GM12892 (cell line): ENCODE results near the gene ARL6IP1.
"Not testable (repeated sequence)": the region's sequence is repeated elsewhere in the genome, so short reads cannot be mapped to it uniquely, and the experiment has no call there.

Experiments
- DNase-seq: peaks from one replicate; pipeline ENCODE4 v3.0.0; 2011; ENCODE audit not compliant: insufficient read length
- FAIRE-seq: peaks from 2 replicates; lab custom pipeline; 2011; peaks lifted over from hg19 to GRCh38; lab: Jason Lieb, UNC
- POLR2A ChIP-seq: IDR thresholded peaks from 2 replicates; pipeline ENCODE4 v1.6.1; 2011; ENCODE audit warnings: low read depth, low read length, control low read depth
- POLR2AphosphoS5 ChIP-seq: IDR thresholded peaks from 2 replicates; pipeline ENCODE4 v1.6.1; 2011; ENCODE audit warnings: low read depth, low read length, control low read depth
- TAF1 ChIP-seq: IDR thresholded peaks from 2 replicates; pipeline ENCODE4 v1.6.1; 2011; ENCODE audit warnings: low read depth, mild to moderate bottlenecking, control low read depth, low read length, borderline replicate concordance

ARL6IP1 gene

DNA sequence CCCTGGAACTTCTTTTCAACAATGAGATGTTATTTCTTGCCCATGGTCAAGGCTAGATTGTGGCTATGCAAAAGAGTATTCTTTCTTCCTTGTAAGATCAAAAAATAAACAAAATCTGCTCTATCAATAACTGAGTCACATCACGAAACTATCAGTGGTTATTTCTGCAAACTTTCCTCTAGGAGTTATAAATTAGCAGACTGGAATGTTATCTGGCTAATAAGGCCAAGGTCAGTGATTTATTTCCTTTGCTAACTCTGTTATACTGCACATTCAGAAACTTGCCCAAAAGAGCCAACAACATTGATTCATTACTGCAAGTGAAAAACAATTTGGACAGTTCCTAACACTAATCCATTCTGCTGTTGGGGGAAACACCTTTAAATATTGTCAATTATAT, 5.0 kb downstream of the ARL6IP1 start:
- DNase-seq, result no peak
- no peak for FAIRE-seq
- TF ChIP-seq POLR2A (no peak), POLR2AphosphoS5 (no peak), TAF1 (no peak)

DNA sequence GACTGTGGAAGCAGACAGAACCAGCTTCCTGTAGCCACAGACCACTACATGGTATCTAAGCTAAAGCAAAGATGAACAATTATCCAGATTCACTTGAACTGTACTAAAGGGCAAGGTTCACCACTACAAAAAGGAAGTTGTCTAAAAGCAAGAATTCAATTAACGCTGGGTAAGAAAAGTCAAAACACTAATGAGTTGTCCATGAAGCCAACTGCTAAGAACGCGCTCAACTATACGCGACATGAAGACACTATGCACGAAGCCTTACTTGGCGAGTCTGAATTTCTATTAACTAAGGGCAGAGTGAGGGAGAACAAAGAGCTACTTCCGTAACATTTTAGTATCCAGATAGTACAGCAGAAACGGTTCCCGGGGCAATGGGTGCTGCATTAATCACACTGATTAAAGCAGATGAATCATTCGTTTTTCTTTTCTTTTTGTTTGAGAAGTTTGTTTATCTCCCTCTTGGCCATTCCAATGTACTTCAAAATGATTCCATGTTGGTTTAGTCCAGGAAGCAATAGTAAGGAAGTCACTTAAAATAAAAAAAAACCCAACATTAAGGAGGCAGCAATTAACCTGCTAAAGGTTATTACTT, 8.4 kb downstream of the ARL6IP1 start:
- TF ChIP-seq POLR2A, result peak; percentile 27; the same call in 1 of the 2 replicates
- TF ChIP-seq POLR2AphosphoS5, result no peak
- no peak for DNase-seq
- FAIRE-seq, result no peak

GRCh38 chr16:18789850-18790706, 11.3 kb downstream of the ARL6IP1 start, which contains the start of gene RPS15A:
TSS of gene RPS15A (minus strand) at chr16:18790334. CDS start at chr16:18789113, 1,221 bp downstream.
- FAIRE-seq, result peak; percentile 94

DNA sequence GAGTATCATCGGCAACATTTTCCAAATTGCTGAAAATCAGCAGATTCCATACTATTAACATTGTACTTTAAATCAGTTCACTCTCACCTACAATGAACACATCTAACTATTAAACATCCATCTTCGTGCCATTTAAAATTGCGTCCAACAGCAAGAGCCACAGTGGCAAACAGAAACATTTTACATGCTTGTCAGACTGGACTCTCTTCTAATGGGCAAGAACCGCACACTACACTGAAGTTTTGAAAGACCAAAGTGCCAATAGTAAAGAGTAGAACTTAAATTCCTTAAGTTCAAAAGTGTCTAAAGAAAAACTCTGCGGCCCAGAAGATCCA, 11.9 kb downstream of the ARL6IP1 start:
- no peak for FAIRE-seq
- TF ChIP-seq TAF1 (no peak), POLR2A (no peak), POLR2AphosphoS5 (no peak)
- DNase-seq, result no peak

More at GRCh38 chr16:18789850-18790706, 11.3 kb downstream of the ARL6IP1 start, which contains the start of gene RPS15A:
- DNase-seq, result peak; percentile 94
- TF ChIP-seq POLR2A (peak; percentile 99), TAF1 (peak; percentile 98), POLR2AphosphoS5 (peak; percentile 99)

DNA sequence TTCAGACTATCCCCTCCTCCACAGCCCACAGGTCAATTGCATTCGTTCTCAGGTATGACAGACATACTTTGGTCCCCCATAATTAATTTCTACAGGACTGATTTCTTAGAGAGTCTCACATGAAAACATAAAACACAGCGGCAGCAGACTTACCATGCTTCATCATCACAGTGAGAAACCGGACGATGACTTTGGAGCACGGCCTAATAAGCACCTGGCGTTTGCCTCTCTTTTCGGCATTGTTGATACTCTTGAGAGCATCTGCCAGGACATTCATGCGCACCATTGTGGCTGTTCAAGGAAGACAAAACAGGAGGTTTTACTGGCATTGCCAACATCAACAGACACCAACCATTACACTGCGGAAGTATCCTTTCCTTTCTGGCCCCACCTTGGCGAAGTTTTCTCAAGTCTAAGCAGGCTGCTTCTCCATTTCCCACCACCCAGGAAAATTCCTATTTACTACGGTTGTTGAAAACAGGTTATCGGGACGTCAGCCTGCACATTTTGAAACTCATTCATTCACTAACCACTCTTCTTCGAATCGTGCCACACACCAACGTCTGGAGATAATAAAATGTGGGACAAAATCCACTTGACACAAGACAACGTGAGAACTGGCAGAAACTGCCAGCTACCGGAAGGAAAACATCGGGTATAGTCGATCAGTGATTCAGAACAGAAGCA, 12.4 kb downstream of the ARL6IP1 start:
- TF ChIP-seq POLR2AphosphoS5 (no peak), POLR2A (no peak), TAF1 (no peak)
- FAIRE-seq (peak; percentile 40), DNase-seq (no peak)

DNA sequence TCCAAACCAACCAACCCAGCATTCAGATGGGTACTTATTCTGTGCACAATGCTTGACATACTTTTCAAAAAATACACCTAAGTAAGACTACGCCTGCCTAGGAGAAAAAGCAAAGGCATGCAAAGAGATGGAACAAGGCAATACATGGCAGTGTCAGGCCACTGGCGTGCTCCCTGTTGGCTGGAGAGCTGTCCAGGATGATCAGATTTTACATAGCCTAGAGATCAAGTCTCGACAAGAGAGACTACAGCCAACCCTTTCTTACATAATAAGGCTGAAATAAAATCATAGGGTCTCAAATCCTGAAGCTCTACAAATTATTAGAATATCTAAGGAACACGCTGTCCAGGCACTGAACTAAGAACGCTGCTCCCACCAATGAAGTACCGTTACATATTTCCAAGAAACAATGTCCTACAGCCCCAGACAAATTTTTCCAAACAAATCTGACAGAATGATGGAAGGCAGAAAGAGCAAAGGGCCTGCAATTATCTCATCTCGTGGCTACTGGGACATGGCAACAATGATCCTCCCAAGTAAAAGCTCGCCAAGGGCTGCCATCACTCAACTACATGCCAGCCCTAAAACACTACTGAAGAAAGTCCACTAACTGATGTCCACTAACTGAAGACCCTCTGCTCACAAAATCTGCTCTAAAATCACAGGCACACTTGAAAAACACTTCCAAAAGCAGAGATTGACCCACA, 16.3 kb downstream of the ARL6IP1 start:
- no peak for DNase-seq
- TF ChIP-seq POLR2AphosphoS5 (no peak), POLR2A (no peak), TAF1 (no peak)
- no peak for FAIRE-seq

DNA sequence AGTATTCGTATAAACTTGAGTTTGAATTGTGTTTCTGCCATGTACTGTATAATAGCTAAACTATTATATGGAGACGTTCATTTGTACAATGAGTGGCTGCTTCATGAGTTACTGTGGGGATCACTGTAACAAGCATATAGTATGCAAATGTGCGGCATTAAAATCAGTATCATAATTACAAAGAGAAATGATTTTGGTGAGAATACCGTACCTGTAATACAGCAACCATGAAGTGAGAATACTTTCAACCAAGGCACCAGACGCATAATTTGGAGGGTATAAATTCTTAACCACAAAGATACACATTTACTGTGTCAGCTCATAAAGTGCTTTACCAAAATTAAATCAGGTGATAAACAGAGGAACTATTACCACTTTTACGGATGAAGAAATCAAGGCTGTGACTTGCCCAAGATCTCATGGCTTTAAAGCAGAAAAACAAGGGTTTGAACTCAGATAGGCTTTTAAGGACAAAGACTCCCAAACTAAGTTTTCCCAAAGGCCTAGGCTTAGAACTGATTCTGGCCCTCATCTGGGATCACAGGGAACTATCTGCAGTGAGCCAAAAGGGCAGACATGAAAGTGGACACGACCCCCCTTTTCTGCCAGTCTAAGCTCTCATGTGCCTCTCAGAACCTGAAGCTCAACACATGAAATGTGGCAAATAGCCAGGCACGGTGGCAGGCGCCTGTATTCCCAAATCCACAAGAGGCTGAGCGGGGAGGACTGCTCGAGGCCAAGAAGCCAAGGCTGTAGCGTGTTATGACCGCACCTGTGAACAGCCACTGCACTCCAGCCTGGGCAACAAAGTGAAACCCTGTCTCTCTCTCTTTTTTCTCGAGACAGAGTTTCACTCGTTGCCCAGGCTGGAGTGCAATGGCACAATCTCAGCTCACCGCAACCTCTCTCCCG, 17.7 kb downstream of the ARL6IP1 start:
- FAIRE-seq (no peak), DNase-seq (no peak)
- TF ChIP-seq POLR2AphosphoS5, result no peak
- no peak; the same call in 1 of the 2 replicates for TF ChIP-seq POLR2A
- no peak for TF ChIP-seq TAF1

GRCh38 chr16:18782697-18783429, 18.5 kb downstream of the ARL6IP1 start:
- no peak for TF ChIP-seq TAF1
- no peak; the same call in 1 of the 2 replicates for TF ChIP-seq POLR2A
- peak; percentile 41; the same call in 1 of the 2 replicates for TF ChIP-seq POLR2AphosphoS5
- DNase-seq (no peak), FAIRE-seq (no peak)

- not testable (repeated sequence) for FAIRE-seq, DNase-seq
Measured at GRCh38 chr16:18781232-18781631, 20.1 kb downstream of the ARL6IP1 start.

DNA sequence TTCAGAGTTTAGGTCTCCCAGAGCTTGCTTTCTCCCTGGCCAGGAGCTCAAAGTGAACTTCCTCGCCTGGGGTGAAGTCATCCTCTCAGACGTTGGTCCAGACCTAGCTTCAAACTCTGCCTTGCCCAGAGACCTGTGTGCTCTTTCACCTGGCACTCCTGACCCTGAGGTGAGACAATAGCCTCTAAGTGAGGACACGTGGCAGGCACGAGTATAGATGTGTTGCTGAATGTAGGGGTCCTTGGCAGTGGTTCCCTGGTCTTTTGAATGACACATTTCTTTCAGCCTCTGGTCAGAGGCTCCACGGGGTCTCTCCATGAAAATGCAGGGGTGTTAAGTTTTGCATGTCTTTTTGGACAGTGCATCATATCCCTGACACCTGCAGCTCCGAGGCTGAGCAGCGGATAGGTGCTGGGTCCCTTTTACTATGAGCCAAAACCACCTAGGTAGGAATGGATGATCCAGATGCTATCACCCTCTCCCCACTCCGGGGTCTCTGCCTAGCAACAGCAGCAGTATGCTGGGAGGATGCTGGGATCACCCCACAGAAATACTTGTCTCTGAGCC, 20.8 kb downstream of the ARL6IP1 start:
- not testable (repeated sequence) for FAIRE-seq, DNase-seq

DNA sequence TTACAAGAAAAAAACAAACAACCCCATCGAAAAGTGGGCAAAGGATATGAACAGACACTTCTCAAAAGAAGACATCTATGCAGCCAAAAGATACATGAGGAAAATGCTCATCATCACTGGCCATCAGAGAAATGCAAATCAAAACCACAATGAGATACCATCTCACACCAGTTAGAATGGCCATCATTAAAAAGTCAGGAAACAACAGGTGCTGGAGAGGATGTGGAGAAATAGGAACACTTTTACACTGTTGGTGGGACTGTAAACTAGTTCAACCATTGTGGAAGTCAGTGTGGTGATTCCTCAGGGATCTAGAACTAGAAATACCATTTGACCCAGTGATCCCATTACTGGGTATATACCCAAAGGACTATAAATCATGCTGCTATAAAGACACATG, 23.7 kb downstream of the ARL6IP1 start:
- FAIRE-seq, DNase-seq: not testable (repeated sequence)

DNA sequence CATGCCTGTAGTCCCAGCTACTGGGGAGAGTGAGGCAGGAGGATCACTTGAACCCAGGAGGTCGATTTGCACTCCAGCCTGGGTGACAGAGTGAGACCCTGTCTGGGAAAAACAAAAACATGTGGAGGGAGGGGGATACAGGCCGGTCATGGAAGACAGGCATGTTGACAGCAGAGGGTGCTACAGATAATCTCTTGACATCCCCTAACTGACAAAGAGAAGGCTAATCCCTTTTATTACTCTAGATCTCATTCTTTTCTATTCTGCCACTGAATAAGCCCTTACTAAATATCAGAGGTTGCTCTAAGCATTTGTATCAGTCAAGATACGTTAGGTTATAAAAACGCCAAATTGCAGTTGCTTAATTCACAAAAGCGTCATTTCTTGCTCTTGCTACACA, 25.0 kb downstream of the ARL6IP1 start:
- not testable (repeated sequence) for DNase-seq, FAIRE-seq

- FAIRE-seq, DNase-seq: not testable (repeated sequence)
Measured at GRCh38 chr16:18774651-18775050, 26.7 kb downstream of the ARL6IP1 start.

DNA sequence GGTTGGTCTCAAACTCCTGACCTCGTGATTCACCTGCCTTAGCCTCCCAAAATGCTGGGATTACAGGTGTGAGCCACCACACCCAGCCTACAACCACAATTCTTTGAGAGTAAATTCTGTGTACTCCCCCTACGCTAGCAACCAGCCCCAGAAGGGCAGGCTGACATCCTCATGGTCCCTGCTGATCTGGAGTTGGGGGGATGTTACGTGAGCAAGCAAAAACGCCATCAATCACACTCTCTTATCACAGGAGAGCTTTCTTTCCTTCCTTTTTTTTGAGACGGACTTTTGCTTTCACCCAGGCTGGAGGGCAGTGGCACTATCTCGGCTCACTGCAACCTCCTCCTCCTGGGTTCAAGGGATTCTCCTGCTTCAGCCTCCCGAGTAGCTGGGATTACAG, 29.2 kb downstream of the ARL6IP1 start:
- FAIRE-seq, DNase-seq: not testable (repeated sequence)

DNA sequence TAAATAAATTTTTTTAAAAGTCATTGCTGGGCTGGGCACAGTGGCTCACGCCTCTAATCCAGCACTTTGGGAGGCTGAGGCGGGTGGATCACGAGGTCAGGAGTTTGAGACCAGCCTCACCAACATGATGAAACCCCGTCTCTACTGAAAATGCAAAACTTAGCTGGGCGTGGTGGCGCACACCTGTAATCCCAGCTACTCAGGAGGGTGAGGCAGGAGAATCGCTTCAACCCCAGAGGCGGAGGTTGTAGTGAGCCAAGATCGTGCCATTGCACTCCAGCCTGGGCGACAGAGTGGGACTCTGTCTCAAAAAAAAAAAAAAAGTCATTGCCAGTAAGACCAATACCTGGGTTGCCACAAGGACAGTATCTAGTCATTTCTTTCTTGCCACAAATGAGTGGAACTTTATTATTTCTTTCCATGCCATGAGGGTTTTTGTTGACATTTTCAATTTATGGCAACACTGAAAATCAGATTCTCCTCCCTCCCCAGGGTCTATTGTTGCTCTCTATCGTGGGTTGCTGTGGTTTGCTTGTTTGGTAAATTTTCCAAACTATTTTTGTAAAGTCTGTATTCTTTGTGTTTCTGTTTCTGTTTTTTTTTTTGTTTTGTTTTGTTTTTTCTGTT, 30.9 kb downstream of the ARL6IP1 start:
- not testable (repeated sequence) for FAIRE-seq, DNase-seq
